ENCODE data around the gene LCOR.
"Not testable (repeated sequence)": the region's sequence is repeated elsewhere in the genome, so short reads cannot be mapped to it uniquely, and the experiment has no call there.

Gene LCOR

GRCh38 chr10:96803288-96803664, 28.8 kb upstream of the LCOR start:
- TF ChIP-seq EZH2 (optimal IDR thresholded peaks at IDR 0.05; ENCODE audit: low read depth, low read length) (no peak), CTCF (IDR thresholded peaks at IDR 0.05; ENCODE audit: low read length) (no peak), EZH2phosphoT487 (IDR thresholded peaks at IDR 0.05; ENCODE audit: low read length) (no peak)
- no peak for DNase-seq
- no peak overlapping the region for H3K27ac ChIP-seq (ENCODE audit: low read length)
- no peaks in the 10 kb centered on the region for H3K9me3 ChIP-seq (replicated peaks; ENCODE audit: insufficient read depth, low read length)
- H3K9me2 ChIP-seq (replicated peaks; ENCODE audit: insufficient read depth, low read length), result no peaks in the 10 kb centered on the region
- H4K20me1 ChIP-seq (ENCODE audit: insufficient read depth, low read length), result no peaks in the 10 kb centered on the region
- H3K4me3 ChIP-seq (ENCODE audit: low read length), result no peak overlapping the region
- H3K4me2 ChIP-seq (ENCODE audit: low read depth, low read length), result no peak overlapping the region
- no peaks in the 10 kb centered on the region for H3K36me3 ChIP-seq (replicated peaks; ENCODE audit: insufficient read depth, low read length)
- H3K9ac ChIP-seq (ENCODE audit: low read length), result no peak overlapping the region
- H3K79me2 ChIP-seq (ENCODE audit: low read length), result no peaks in the 10 kb centered on the region
- no peaks in the 10 kb centered on the region for H3F3A ChIP-seq (ENCODE audit: insufficient read depth, low read length)
- H2AFZ ChIP-seq (ENCODE audit: low read length), result no peak overlapping the region
- H3K4me1 ChIP-seq (ENCODE audit: low read length), result no peaks in the 10 kb centered on the region
- H3K27me3 ChIP-seq (replicated peaks; ENCODE audit: insufficient read depth, low read length), result no peaks in the 10 kb centered on the region

- Histone ChIP-seq H3K9me2 (replicated peaks; ENCODE audit: insufficient read depth, low read length) (no peaks in the 10 kb centered on the region), H2AFZ (ENCODE audit: low read length) (no peak overlapping the region), H3K36me3 (replicated peaks; ENCODE audit: insufficient read depth, low read length) (no peaks in the 10 kb centered on the region), H3K27me3 (replicated peaks; ENCODE audit: insufficient read depth, low read length) (no peaks in the 10 kb centered on the region; the same call in 1 of the 2 replicates), H4K20me1 (ENCODE audit: insufficient read depth, low read length) (no peaks in the 10 kb centered on the region), H3K4me1 (ENCODE audit: low read length) (no peaks in the 10 kb centered on the region), H3K9me3 (replicated peaks; ENCODE audit: insufficient read depth, low read length) (no peaks in the 10 kb centered on the region), H3K4me2 (ENCODE audit: low read depth, low read length) (no peak overlapping the region), H3F3A (ENCODE audit: insufficient read depth, low read length) (no peaks in the 10 kb centered on the region), H3K9ac (ENCODE audit: low read length) (no peak overlapping the region), H3K27ac (ENCODE audit: low read length) (no peak overlapping the region), H3K4me3 (ENCODE audit: low read length) (no peak overlapping the region), H3K79me2 (ENCODE audit: low read length) (no peaks in the 10 kb centered on the region)
- no peak for DNase-seq
- no peak for TF ChIP-seq EZH2phosphoT487 (IDR thresholded peaks at IDR 0.05; ENCODE audit: low read length)
- TF ChIP-seq EZH2 (optimal IDR thresholded peaks at IDR 0.05; ENCODE audit: low read depth, low read length), result no peak
- TF ChIP-seq CTCF (IDR thresholded peaks at IDR 0.05; ENCODE audit: low read length), result no peak
Measured at GRCh38 chr10:96814264-96814663, 17.8 kb upstream of the LCOR start.

- not testable (repeated sequence) for H4K20me1 ChIP-seq (ENCODE audit: insufficient read depth, low read length); DNase-seq; H3K79me2 ChIP-seq (ENCODE audit: low read length); H3K9me3 ChIP-seq (replicated peaks; ENCODE audit: insufficient read depth, low read length); H2AFZ ChIP-seq (ENCODE audit: low read length); H3K27ac ChIP-seq (ENCODE audit: low read length); H3K4me2 ChIP-seq (ENCODE audit: low read depth, low read length); H3K9ac ChIP-seq (ENCODE audit: low read length); H3K4me3 ChIP-seq (ENCODE audit: low read length); H3K4me1 ChIP-seq (ENCODE audit: low read length); H3K27me3 ChIP-seq (replicated peaks; ENCODE audit: insufficient read depth, low read length); H3K9me2 ChIP-seq (replicated peaks; ENCODE audit: insufficient read depth, low read length); H3F3A ChIP-seq (ENCODE audit: insufficient read depth, low read length); H3K36me3 ChIP-seq (replicated peaks; ENCODE audit: insufficient read depth, low read length)
Measured at GRCh38 chr10:96818971-96819370, 13.1 kb upstream of the LCOR start.

GRCh38 chr10:96820765-96821164, 11.3 kb upstream of the LCOR start:
- Histone ChIP-seq H3K4me3 (ENCODE audit: low read length) (no peak overlapping the region), H3K27me3 (replicated peaks; ENCODE audit: insufficient read depth, low read length) (no peaks in the 10 kb centered on the region), H3K27ac (ENCODE audit: low read length) (no peak overlapping the region), H4K20me1 (ENCODE audit: insufficient read depth, low read length) (no peaks in the 10 kb centered on the region), H3K79me2 (ENCODE audit: low read length) (no peaks in the 10 kb centered on the region), H2AFZ (ENCODE audit: low read length) (no peak overlapping the region), H3K4me1 (ENCODE audit: low read length) (no peaks in the 10 kb centered on the region), H3K9me2 (replicated peaks; ENCODE audit: insufficient read depth, low read length) (no peaks in the 10 kb centered on the region), H3K9ac (ENCODE audit: low read length) (no peak overlapping the region), H3K36me3 (replicated peaks; ENCODE audit: insufficient read depth, low read length) (no peaks in the 10 kb centered on the region), H3K9me3 (replicated peaks; ENCODE audit: insufficient read depth, low read length) (no peaks in the 10 kb centered on the region), H3F3A (ENCODE audit: insufficient read depth, low read length) (no peaks in the 10 kb centered on the region), H3K4me2 (ENCODE audit: low read depth, low read length) (no peak overlapping the region)
- TF ChIP-seq EZH2phosphoT487 (IDR thresholded peaks at IDR 0.05; ENCODE audit: low read length) (no peak), CTCF (IDR thresholded peaks at IDR 0.05; ENCODE audit: low read length) (no peak), EZH2 (optimal IDR thresholded peaks at IDR 0.05; ENCODE audit: low read depth, low read length) (no peak)
- no peak for DNase-seq
